WERI-Rb-1 (cell line): Measurements from ENCODE around the gene DNPEP.

Source experiments
- DNase-seq: peaks from one replicate; pipeline ENCODE4 v3.0.0-alpha.2; 2020
- H3K27ac ChIP-seq: fragments of 250-450 bp; sonication (Bioruptor Pico); 2 replicates; pipeline ENCODE4 v1.5.1; 2020; ENCODE audit warnings: mild to moderate bottlenecking, moderate library complexity
- H3K27me3 ChIP-seq: fragments of 250-450 bp; sonication (Bioruptor Pico); 2 replicates; pipeline ENCODE4 v1.5.1; 2021; ENCODE audit warnings: mild to moderate bottlenecking, low read depth, moderate library complexity; ENCODE audit not compliant: insufficient read depth, severe bottlenecking
- H3K36me3 ChIP-seq: fragments of 250-450 bp; sonication (Bioruptor Pico); 2 replicates; pipeline ENCODE4 v1.5.1; 2020; ENCODE audit warnings: mild to moderate bottlenecking, moderate library complexity
- H3K4me3 ChIP-seq: 2 replicates; pipeline ENCODE4 v1.5.1; 2011; ENCODE audit warnings: low read depth, mild to moderate bottlenecking, control low read depth, low read length
- H3K9me3 ChIP-seq: fragments of 250-450 bp; sonication (Bioruptor Pico); 2 replicates; pipeline ENCODE4 v1.5.1; 2021; ENCODE audit warnings: mild to moderate bottlenecking, moderate library complexity; ENCODE audit not compliant: severe bottlenecking
- TF ChIP-seq, protein P1 (sequence below): IDR thresholded peaks from 2 replicates; pipeline ENCODE4 v1.5.1; 2011; ENCODE audit warnings: low read depth, mild to moderate bottlenecking, control low read depth, inconsistent platforms, low read length

DNPEP gene

DNA sequence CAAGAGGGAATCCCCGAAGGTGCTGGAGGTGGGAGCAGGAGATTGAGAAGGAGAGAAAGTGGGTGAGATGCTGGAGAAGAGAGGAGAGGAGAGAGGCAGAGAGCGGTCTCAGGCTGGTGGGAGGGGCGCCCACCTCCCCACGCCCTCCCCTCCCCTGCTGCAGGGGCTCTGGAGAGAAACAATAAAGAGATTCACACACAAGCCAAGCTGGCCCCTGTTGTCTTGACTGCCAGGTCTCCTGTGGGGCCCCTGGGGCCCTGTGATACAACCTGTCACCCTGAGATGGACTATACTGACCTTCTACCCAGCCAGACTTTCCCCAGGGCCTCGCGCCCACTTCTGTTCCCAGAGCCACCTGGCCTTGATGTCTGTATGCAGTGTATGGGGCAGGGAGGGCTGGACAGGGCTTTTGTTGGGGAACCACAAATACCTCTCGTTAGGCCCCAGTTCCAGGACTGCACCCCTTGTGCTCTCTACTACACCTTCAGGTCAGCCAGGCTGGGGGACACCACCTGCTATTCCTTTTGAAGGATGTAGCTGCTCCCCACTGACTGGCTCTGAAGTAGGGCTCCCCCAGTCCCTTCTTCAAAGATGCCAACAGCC, 38.9 kb upstream of the DNPEP start:
- Histone ChIP-seq H3K4me3 (no peak overlapping the region), H3K36me3 (no peaks in the 10 kb centered on the region), H3K27ac (no peak overlapping the region), H3K27me3 (no peaks in the 10 kb centered on the region), H3K9me3 (no peaks in the 10 kb centered on the region)
- TF ChIP-seq, protein P1, sequence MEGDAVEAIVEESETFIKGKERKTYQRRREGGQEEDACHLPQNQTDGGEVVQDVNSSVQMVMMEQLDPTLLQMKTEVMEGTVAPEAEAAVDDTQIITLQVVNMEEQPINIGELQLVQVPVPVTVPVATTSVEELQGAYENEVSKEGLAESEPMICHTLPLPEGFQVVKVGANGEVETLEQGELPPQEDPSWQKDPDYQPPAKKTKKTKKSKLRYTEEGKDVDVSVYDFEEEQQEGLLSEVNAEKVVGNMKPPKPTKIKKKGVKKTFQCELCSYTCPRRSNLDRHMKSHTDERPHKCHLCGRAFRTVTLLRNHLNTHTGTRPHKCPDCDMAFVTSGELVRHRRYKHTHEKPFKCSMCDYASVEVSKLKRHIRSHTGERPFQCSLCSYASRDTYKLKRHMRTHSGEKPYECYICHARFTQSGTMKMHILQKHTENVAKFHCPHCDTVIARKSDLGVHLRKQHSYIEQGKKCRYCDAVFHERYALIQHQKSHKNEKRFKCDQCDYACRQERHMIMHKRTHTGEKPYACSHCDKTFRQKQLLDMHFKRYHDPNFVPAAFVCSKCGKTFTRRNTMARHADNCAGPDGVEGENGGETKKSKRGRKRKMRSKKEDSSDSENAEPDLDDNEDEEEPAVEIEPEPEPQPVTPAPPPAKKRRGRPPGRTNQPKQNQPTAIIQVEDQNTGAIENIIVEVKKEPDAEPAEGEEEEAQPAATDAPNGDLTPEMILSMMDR: no peak
- no peak for DNase-seq

DNA sequence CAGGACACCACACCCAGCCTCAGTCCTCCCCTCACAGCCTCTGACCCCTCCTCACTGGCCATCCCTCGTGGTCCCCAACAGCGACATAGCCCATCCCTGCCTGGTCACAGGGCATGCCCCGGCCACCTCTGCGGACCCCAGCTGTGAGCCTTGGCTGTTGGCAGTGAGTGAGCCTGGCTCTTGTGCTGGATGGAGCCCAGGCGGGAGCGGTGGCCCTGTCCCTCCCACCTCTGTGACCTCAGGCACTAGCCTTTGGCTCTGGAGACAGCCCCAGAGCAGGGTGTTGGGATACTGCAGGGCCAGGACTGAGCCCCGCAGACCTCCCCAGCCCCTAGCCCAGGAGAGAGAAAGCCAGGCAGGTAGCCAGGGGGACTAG, 38.3 kb upstream of the DNPEP start:
- H3K9me3 ChIP-seq: no peaks in the 10 kb centered on the region
- H3K36me3 ChIP-seq: no peaks in the 10 kb centered on the region
- no peak overlapping the region for H3K4me3 ChIP-seq
- no peak for DNase-seq
- no peaks in the 10 kb centered on the region for H3K27me3 ChIP-seq
- no peak overlapping the region for H3K27ac ChIP-seq
- TF ChIP-seq, protein P1: no peak

DNA sequence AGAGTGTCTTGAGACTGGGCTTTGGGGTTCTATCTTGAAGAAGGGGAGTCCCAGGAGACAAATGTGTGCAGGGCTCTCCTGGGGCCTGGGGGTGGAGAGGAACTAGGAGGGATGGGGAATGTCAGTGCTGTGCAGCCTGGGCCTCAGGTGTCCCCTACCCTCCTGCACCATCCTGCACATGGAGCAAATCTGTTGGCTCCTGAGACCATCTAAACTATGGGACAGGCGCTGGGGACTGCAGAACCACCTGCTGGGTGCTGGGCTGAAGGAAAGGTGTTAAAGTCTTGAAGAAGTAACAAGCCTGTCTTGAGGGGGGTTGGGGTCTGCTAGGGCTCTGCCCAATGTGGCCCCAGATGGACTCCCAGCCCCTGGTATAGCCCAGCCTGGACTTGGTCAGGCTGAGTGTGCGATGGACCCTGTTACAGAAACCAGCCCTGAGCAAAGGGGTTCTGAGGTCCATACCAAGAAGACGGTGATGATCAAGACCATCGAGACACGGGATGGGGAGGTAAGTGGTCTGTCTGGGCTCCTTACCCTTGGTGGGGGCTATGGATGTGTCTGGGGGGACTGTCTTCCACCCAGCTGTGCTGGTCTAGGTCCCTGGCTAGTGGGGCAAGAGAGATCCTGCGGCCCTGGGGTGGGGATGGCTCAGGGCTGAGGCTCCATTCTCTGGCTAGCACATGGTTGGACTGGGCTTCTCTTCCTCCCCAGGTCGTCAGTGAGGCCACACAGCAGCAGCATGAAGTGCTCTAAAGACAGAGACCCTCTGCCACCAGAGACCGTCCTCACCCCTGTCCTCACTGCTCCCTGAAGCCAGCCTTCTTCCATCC, 37.7 kb upstream of the DNPEP start:
- Histone ChIP-seq H3K27ac (no peak overlapping the region), H3K27me3 (no peaks in the 10 kb centered on the region), H3K36me3 (no peaks in the 10 kb centered on the region), H3K4me3 (no peak overlapping the region), H3K9me3 (no peaks in the 10 kb centered on the region)
- DNase-seq: no peak
- TF ChIP-seq, protein P1: no peak

DNA sequence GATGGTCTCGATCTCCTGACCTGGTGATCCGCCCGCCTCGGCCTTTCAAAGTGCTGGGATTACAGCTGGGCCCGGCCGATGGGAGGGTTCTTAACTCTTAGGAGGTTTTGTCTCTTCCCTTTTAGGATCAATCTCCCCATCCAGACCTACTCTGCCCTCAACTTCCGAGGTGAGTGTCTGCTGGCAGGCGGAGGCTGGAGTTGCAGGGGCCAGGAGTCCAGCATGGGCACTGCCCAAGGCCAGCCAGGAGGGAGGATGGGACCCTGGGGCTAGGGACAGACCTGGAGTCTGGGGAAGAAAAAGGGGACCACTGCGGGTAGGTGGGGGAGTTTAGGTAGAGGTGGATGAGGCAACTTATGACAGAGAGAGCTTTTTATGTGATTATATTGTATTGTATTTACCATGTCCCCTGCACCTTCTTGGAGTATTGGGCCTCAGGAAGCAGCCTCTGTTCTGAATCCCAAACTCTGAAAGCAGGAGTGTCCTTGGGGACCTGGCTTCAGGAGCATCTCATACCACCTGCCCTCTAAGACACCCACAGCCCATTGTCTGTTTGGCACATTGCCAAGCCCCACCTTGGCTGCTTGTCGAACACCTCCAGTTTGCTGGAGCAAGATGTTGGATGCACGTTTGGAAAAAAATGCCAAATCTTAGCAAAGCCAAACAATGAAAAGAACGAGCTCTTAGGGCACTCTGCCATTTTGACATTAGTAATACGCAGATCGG, 36.1 kb upstream of the DNPEP start:
- no peak for DNase-seq
- Histone ChIP-seq H3K36me3 (no peaks in the 10 kb centered on the region), H3K27me3 (no peaks in the 10 kb centered on the region), H3K27ac (no peak overlapping the region), H3K4me3 (no peak overlapping the region), H3K9me3 (no peaks in the 10 kb centered on the region)
- TF ChIP-seq, protein P1: no peak

DNA sequence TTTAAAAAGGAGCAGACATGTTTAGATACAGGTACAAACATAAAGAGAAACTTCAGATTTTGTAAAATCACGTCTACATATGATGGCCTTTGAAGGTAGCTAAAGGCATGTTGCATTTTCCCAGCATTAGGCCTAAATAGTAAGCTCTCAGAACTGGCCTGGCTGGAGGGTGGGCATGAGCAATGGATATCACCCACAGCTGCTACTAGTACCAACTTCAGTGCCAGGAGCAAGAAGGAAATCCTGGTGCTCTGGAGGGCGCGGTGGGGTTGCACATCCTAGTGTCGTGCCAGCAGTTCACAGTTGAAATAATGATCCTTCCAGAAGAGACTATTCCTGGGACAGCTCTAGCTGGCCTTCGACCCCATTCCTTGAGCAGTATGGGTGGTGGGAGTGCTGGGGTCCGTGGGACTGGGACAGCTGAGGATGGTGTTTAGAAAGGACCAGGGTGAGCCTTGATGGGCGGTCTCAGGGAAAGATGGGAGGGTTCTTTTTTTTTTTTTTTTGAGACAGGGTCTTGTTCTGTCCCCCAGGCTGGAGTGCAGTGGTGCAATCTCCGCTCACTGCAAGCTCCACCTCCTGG, 35.3 kb upstream of the DNPEP start:
- Histone ChIP-seq H3K36me3 (no peaks in the 10 kb centered on the region), H3K9me3 (no peaks in the 10 kb centered on the region), H3K27me3 (no peaks in the 10 kb centered on the region), H3K27ac (no peak overlapping the region), H3K4me3 (no peak overlapping the region)
- TF ChIP-seq, protein P1: no peak
- no peak for DNase-seq
